Heart right ventricle (tissue), 16 donors: ENCODE measurements around the gene SERPINB7. TPM values are rescaled to one million over a fixed set of nuclear protein-coding genes. Genes with fewer than 3 reads are reported as not detected.

Experiments
- ATAC-seq, 8 donors: fragments of 200-7000 bp; cut with Tn5 transposase; one replicate each; pipeline ENCODE4 v1.9.1; 2020; ENCODE audit warnings: mild to moderate bottlenecking in 8 of 8, moderate library complexity in 8 of 8, moderate number of reproducible peaks in 1 of 8
- DNase-seq, 2 donors: peaks; one replicate each; pipeline ENCODE4 v3.0.0-alpha.2; 2020
- H3K27ac ChIP-seq, 10 donors: fragments of 200-600 bp; sonication (generic) in 2 of 10; one replicate each; pipeline versions ENCODE4 v1.5.0 to v1.8.0; 2020 to 2022; ENCODE audit warnings: mild to moderate bottlenecking in 3 of 10
- H3K27me3 ChIP-seq, 7 donors: fragments of 200-600 bp; one replicate each; pipeline ENCODE4 v1.8.0; 2021 to 2022; ENCODE audit warnings: mild to moderate bottlenecking in 2 of 7
- H3K36me3 ChIP-seq, 9 donors: fragments of 200-600 bp; sonication (generic) in 1 of 9; one replicate each; pipeline versions ENCODE4 v1.5.0 to v1.8.0; 2020 to 2022; ENCODE audit warnings: mild to moderate bottlenecking in 2 of 9
- H3K4me1 ChIP-seq, 9 donors: fragments of 200-600 bp; sonication (generic) in 1 of 9; one replicate each; pipeline versions ENCODE4 v1.5.0 to v1.8.0; 2020 to 2022; ENCODE audit warnings: mild to moderate bottlenecking in 4 of 9
- H3K4me3 ChIP-seq, 10 donors: fragments of 200-600 bp; sonication (generic) in 2 of 10; one replicate each; pipeline versions ENCODE4 v1.5.0 to v1.8.0; 2020 to 2022; ENCODE audit warnings: mild to moderate bottlenecking in 7 of 10, moderate library complexity in 2 of 10
- H3K9me3 ChIP-seq, 11 donors: fragments of 200-600 bp in 10 of 11; sonication (generic) in 2 of 11; one replicate each; pipeline versions ENCODE4 v1.5.0 to v1.8.0; 2013 to 2022; ENCODE audit warnings: mild to moderate bottlenecking in 2 of 11, control low read depth in 1 of 11, moderate library complexity in 1 of 11
- WGBS, 2 donors: extraction: QIAGEN DNeasy Blood & Tissue Kit; methylation state at CpG; one replicate each; pipeline ENCODE4 v1.1.7; 2013; ENCODE audit warnings: inconsistent platforms in 1 of 2; 5-methylcytosine and 5-hydroxymethylcytosine counted together
- intact Hi-C, 10 donors: fragments of 100-400 bp; cut with DNase I; formaldehyde crosslinking; loops; one replicate each; pipeline versions ENCODE4 v1.11.1 to v1.14.2; 2022
- polyA plus RNA-seq, 2 donors: library from polyadenylated mRNA; stranded (reverse); fragments of 200-250 nt; gene quantifications; one replicate each; pipeline ENCODE4 v1.2.3, GENCODE V29; 2013
- total RNA-seq, 10 donors: library from RNA; stranded (reverse); fragmentation: NEBNext Ultra II Directional in 3 of 10; extraction: Animal tissue kit (Norgen Biotek cat#: 25700) in 3 of 10; gene quantifications; one replicate each; pipeline versions ENCODE4 v1.2.1 to v1.2.4, GENCODE V29; 2021 to 2023
- TF ChIP-seq, protein P1 (sequence below), 9 donors: fragments of 200-600 bp; sonication (generic) in 2 of 9; IDR thresholded peaks; one replicate each; pipeline versions ENCODE4 v1.5.0 to v1.8.0; 2021 to 2022; ENCODE audit warnings: antibody characterized with exemption in 9 of 9, mild to moderate bottlenecking in 5 of 9, moderate library complexity in 1 of 9
- donor health status: Arrhythmogenic right ventricular cardiomyopathy.
- donor health status: ischemic (EF 13 %, LVEDD 7.1; RV severe dilation, severe dysfunction).
- donor health status: healthy with polysubstance abuse.
- donor health status: DM: no; HTN: yes; CAD: no.
- donor health status: DM: no; HTN: no; CAD: no.
- donor health status: ischemic (EF 25% LVEDD 6.9; RV normal size, moderate dysfunction).
- donor health status: ischemic (EF 25% LVEDD 5.7; RV mildly dilated, moderate dysfunction).
- donor health status: healthy.
- donor health status: DM: yes; HTN: yes; CAD: no.
- donor health status: Ischemic cardiomyopathy.
- donor health status: ischemic (EF 35%, LVEDD 5.7; RV mildly dilated, moderate dysfunction).
- donor health status: nonischemic (EF 11% LVEDD 7.7; RV severe dilation, severe dysfunction).
- donor health status: DM: yes; HTN: yes; CAD: no.
- donor health status: PGD.
- donor health status: ischemic (EF 29% LVEDD 5.4; RV normal size, mild dysfunction).
- donor health status: nonischemic (EF 23%, LVEDD 6.1; RV moderate dilation, normal function).

Gene SERPINB7
- total and polyA plus RNA-seq, 12 donors = not detected

DNA sequence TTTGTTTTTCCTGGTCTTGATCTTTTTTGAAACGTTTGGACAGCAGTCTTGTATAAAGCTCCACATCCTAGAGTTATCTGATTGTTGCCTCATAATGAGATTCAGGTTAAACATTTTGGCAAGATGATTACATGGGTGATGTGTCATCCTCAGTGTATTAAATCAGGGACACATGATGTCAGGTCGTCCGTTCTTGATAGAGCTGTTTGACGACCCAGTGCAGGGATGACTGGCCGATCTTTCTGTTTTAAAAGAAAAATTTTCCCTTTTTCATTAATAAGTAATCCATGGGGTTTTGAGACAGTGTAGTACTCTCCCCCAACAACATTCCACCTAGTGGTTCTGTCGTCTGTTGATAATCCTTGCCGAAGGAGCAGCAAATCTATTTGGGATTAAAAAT, 67.8 kb downstream of the SERPINB7 start:
- ATAC-seq (no peak), DNase-seq (no peak)
- Histone ChIP-seq H3K27ac (no peak overlapping the region), H3K4me1 (no peaks in the 10 kb centered on the region), H3K36me3 (no peaks in the 10 kb centered on the region), H3K4me3 (no peak overlapping the region), H3K9me3 (no peaks in the 10 kb centered on the region), H3K27me3 (peaks cover 0 to 33% (median 13%) of the 10 kb centered on the region in 7 donors)
- TF ChIP-seq, protein P1, sequence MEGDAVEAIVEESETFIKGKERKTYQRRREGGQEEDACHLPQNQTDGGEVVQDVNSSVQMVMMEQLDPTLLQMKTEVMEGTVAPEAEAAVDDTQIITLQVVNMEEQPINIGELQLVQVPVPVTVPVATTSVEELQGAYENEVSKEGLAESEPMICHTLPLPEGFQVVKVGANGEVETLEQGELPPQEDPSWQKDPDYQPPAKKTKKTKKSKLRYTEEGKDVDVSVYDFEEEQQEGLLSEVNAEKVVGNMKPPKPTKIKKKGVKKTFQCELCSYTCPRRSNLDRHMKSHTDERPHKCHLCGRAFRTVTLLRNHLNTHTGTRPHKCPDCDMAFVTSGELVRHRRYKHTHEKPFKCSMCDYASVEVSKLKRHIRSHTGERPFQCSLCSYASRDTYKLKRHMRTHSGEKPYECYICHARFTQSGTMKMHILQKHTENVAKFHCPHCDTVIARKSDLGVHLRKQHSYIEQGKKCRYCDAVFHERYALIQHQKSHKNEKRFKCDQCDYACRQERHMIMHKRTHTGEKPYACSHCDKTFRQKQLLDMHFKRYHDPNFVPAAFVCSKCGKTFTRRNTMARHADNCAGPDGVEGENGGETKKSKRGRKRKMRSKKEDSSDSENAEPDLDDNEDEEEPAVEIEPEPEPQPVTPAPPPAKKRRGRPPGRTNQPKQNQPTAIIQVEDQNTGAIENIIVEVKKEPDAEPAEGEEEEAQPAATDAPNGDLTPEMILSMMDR (IDR thresholded peaks at IDR 0.05) = no peak
- intact Hi-C loops = loop anchor here in 5 of 10 donors (5.0 to 10.0 kb wide), 2 partner anchors 326 to 328 kb away; no protein-coding TSS in a partner anchor
- WGBS, 2 donors = 67 to 80% methylated on average over 7 of the region's 7 CpGs

DNA sequence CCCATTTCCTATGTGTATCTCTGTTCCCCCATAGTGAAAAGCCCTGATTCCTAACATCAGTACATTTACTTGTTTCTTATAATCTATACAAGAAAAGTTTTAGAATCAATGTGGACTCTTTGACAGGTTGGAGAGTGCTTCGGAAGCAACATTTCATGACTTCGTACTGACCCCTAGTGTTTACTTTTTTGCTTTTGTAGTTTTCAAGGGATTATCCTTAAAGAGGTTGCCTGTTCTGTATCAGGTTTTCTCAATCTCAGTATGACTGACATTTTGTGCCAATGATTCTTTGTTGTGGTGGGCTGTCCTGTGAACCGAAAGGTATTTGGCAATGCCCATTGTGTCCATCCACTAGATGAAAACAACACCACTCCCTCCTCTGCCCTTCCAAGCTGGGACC, 69.0 kb downstream of the SERPINB7 start:
- intact Hi-C loops = loop anchor here in 5 of 10 donors (5.0 to 10.0 kb wide), 2 partner anchors 327 to 329 kb away; no protein-coding TSS in a partner anchor
- DNase-seq = no peak
- 10 to 19% methylated on average over 3 of the region's 3 CpGs for WGBS, 2 donors
- H3K9me3 ChIP-seq = no peaks in the 10 kb centered on the region
- H3K36me3 ChIP-seq = no peaks in the 10 kb centered on the region
- no peak overlapping the region for H3K27ac ChIP-seq
- peaks cover 0 to 33% (median 13%) of the 10 kb centered on the region in 7 donors for H3K27me3 ChIP-seq
- no peaks in the 10 kb centered on the region for H3K4me1 ChIP-seq
- H3K4me3 ChIP-seq = no peak overlapping the region
- TF ChIP-seq, protein P1 (IDR thresholded peaks at IDR 0.05) = peak in 5 of 9 donors; percentile 20 to 47 (median 22)
- ATAC-seq = no peak

DNA sequence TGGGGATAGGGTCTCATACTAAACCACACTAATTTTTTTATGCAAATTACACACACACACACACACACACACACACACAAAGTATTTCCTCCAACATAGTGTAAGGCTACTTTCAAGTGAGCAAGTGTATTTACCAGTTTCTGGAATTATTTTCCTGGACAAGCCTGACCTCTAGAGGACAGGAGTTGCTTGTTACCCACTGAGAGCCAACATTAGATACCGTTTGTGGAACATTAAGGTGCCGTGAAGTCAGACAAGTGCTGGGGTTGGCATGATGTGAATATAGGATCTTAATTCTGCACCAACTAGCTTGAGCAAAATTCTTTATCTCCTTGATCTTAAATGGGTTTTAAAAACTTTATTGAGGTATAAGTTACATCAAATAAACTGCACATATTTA, 72.9 kb downstream of the SERPINB7 start:
- H3K4me1 ChIP-seq = no peaks in the 10 kb centered on the region
- H3K9me3 ChIP-seq = no peaks in the 10 kb centered on the region
- H3K27me3 ChIP-seq = peaks cover 0 to 11% (median 7%) of the 10 kb centered on the region in 7 donors
- no peak overlapping the region for H3K4me3 ChIP-seq
- H3K27ac ChIP-seq = no peak overlapping the region
- ATAC-seq = peak in 1 of 8 donors; percentile 31
- H3K36me3 ChIP-seq = no peaks in the 10 kb centered on the region
- no peak for DNase-seq
- intact Hi-C loops = loop anchor here in 7 of 10 donors (5.0 to 10.0 kb wide), 2 partner anchors 331 to 333 kb away; no protein-coding TSS in a partner anchor
- 3% methylated on average over 2 of the region's 2 CpGs for WGBS, 2 donors
- TF ChIP-seq, protein P1 (IDR thresholded peaks at IDR 0.05) = peak in 7 of 9 donors; percentile 28 to 55 (median 38)

DNA sequence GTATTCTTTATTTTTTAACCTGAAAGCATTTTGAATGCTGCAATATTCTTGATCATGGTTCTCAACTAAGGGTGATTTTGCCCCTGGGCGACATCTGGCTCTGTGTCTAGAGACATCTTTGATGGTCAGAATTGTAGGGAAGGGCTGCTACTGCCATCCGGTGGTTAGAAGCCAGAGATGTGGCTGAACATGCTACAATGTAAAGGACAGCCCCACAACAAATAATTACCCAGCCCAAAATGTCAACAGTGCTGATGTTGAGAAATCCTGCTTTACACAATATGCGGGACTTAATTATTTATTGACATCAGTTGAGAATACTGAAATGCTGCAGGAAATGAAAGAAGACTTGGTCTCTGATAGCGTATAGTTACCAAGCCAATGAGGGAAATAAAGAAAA, 74.8 kb downstream of the SERPINB7 start:
- no peak for ATAC-seq
- 52% methylated on average over 4 of the region's 4 CpGs for WGBS, 2 donors
- H3K27ac ChIP-seq = no peak overlapping the region
- DNase-seq = no peak
- H3K36me3 ChIP-seq = no peaks in the 10 kb centered on the region
- peaks cover 0 to 5% (median 0%) of the 10 kb centered on the region in 7 donors for H3K27me3 ChIP-seq
- no peaks in the 10 kb centered on the region for H3K4me1 ChIP-seq
- H3K4me3 ChIP-seq = no peak overlapping the region
- peaks cover 0 to 6% (median 0%) of the 10 kb centered on the region in 11 donors for H3K9me3 ChIP-seq
- TF ChIP-seq, protein P1 (IDR thresholded peaks at IDR 0.05) = peak in 2 of 9 donors; percentile 20 to 27
- intact Hi-C loops = no loop called here
